Astrocyte of the hippocampus (primary cell): Measurements from ENCODE around the gene ALDH5A1.

Experiments
- DNase-seq: peaks from one replicate; pipeline ENCODE4 v3.0.0; 2011; ENCODE audit warnings: low read depth, low spot score

ALDH5A1 gene

GRCh38 chr6:24569811-24570210 lies 75.0 kb downstream of the ALDH5A1 start:
- no peak for DNase-seq

- DNase-seq, result no peak
Measured at GRCh38 chr6:24571361-24571760, 76.6 kb downstream of the ALDH5A1 start.

GRCh38 chr6:24574809-24575208 lies 80.0 kb downstream of the ALDH5A1 start:
- no peak for DNase-seq

GRCh38 chr6:24576447-24576846 lies 81.7 kb downstream of the ALDH5A1 start:
- no peak for DNase-seq

DNA sequence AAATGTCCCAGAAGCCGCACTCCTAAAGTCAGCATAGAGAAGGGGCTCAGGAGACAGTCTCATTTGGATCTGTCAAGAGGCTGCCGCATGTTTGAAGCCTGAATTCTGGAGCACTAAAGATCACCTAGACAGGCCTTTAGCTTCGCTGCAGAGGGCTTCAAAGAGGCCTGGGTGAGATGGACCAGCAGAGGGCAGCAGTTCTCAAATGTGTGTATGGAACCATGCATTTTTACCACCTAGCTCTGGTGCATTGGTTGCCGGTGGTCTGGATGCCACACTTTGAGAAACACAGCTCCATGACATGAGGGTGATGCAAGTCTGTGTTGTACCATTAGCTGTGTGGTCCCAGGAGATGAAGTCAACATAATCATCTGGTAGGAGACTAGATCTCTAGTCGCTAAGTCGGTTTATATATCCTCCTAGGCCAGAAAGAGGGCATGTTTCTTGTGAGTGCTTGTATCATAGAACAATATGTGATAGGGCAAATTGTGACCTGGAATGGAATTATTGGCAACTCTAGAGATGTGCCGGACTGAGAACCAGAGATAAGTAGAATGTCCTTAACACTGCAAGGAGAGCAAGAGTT lies 86.4 kb downstream of the ALDH5A1 start:
- DNase-seq, result peak; percentile 76

GRCh38 chr6:24583463-24584381 lies 89.0 kb downstream of the ALDH5A1 start:
- peak; percentile 74 for DNase-seq

GRCh38 chr6:24584382-24584720 lies 89.6 kb downstream of the ALDH5A1 start:
- no peak for DNase-seq
